ENCODE results near the gene CDK14.

CDK14 gene

GRCh38 chr7:90816511-90817142 is 220.5 kb downstream of the CDK14 start:
- no peak overlapping the region for H3K4me3 ChIP-seq (ENCODE audit: low read depth in 1 of 2, low read length in 1 of 2)
- no peaks in the 10 kb centered on the region for H3K4me1 ChIP-seq (ENCODE audit: control insufficient read depth in 1 of 2, insufficient read depth in 1 of 2, low read depth in 1 of 2, low read length in 1 of 2)
- no peak overlapping the region for H3K27ac ChIP-seq
- no peak for TF ChIP-seq CTCF (IDR thresholded peaks at IDR 0.05)
- no peaks in the 10 kb centered on the region for H3K9me3 ChIP-seq
- H3K27me3 ChIP-seq: no peaks in the 10 kb centered on the region
- H3K36me3 ChIP-seq: no peaks in the 10 kb centered on the region

GRCh38 chr7:90817151-90817550 is 221.0 kb downstream of the CDK14 start:
- Histone ChIP-seq H3K36me3 (no peaks in the 10 kb centered on the region), H3K4me1 (ENCODE audit: control insufficient read depth in 1 of 2, insufficient read depth in 1 of 2, low read depth in 1 of 2, low read length in 1 of 2) (no peaks in the 10 kb centered on the region), H3K27ac (no peak overlapping the region), H3K27me3 (no peaks in the 10 kb centered on the region), H3K4me3 (ENCODE audit: low read depth in 1 of 2, low read length in 1 of 2) (no peak overlapping the region), H3K9me3 (no peaks in the 10 kb centered on the region)
- TF ChIP-seq CTCF (IDR thresholded peaks at IDR 0.05): no peak

- no peak for TF ChIP-seq CTCF (IDR thresholded peaks at IDR 0.05)
- H3K9me3 ChIP-seq: no peaks in the 10 kb centered on the region
- H3K4me1 ChIP-seq (ENCODE audit: control insufficient read depth in 1 of 2, insufficient read depth in 1 of 2, low read depth in 1 of 2, low read length in 1 of 2): no peaks in the 10 kb centered on the region
- no peaks in the 10 kb centered on the region for H3K36me3 ChIP-seq
- H3K4me3 ChIP-seq (ENCODE audit: low read depth in 1 of 2, low read length in 1 of 2): no peak overlapping the region
- H3K27me3 ChIP-seq: no peaks in the 10 kb centered on the region
- H3K27ac ChIP-seq: no peak overlapping the region
These were observed 221.7 kb downstream of the CDK14 start for GRCh38 chr7:90817846-90818245.

- no peaks in the 10 kb centered on the region for H3K4me1 ChIP-seq (ENCODE audit: control insufficient read depth in 1 of 2, insufficient read depth in 1 of 2, low read depth in 1 of 2, low read length in 1 of 2)
- no peak overlapping the region for H3K4me3 ChIP-seq (ENCODE audit: low read depth in 1 of 2, low read length in 1 of 2)
- TF ChIP-seq CTCF (IDR thresholded peaks at IDR 0.05): no peak
- H3K27me3 ChIP-seq: no peaks in the 10 kb centered on the region
- H3K9me3 ChIP-seq: no peaks in the 10 kb centered on the region
- no peaks in the 10 kb centered on the region for H3K36me3 ChIP-seq
- H3K27ac ChIP-seq: no peak overlapping the region
These were observed 222.2 kb downstream of the CDK14 start for GRCh38 chr7:90818341-90818740.

GRCh38 chr7:90821961-90822620 is 226.0 kb downstream of the CDK14 start:
- no peaks in the 10 kb centered on the region for H3K27me3 ChIP-seq
- H3K4me1 ChIP-seq (ENCODE audit: control insufficient read depth in 1 of 2, insufficient read depth in 1 of 2, low read depth in 1 of 2, low read length in 1 of 2): no peaks in the 10 kb centered on the region
- no peak overlapping the region for H3K4me3 ChIP-seq (ENCODE audit: low read depth in 1 of 2, low read length in 1 of 2)
- no peaks in the 10 kb centered on the region for H3K36me3 ChIP-seq
- no peak overlapping the region for H3K27ac ChIP-seq
- TF ChIP-seq CTCF (IDR thresholded peaks at IDR 0.05): no peak
- H3K9me3 ChIP-seq: no peaks in the 10 kb centered on the region

Measured in neutrophil (primary cell).